Mucosa of gallbladder (tissue), 1 donor: Measurements from ENCODE around the gene PKD2. TPM values are rescaled to one million over a fixed set of nuclear protein-coding genes. Genes with fewer than 3 reads are reported as not detected.

Experiments
- DNase-seq: peaks from one replicate; pipeline ENCODE4 v3.0.0-alpha.2; 2020; ENCODE audit warnings: low spot score
- total RNA-seq: library from RNA; stranded (reverse); gene quantifications from one replicate; pipeline ENCODE4 v1.2.1, GENCODE V29; 2021
- donor health status: DM: no; HTN: no; CAD: no.

The PKD2 gene
- total RNA-seq, 1 donor from 2014 or later = 38.4 TPM

GRCh38 chr4:88027611-88028608 is 20.5 kb downstream of the PKD2 start:
- DNase-seq = no peak

- no peak for DNase-seq
These were observed 21.5 kb downstream of the PKD2 start for GRCh38 chr4:88028946-88029345.

- no peak for DNase-seq
These were observed 22.1 kb downstream of the PKD2 start for GRCh38 chr4:88029556-88029955.

GRCh38 chr4:88030565-88031310 is 23.3 kb downstream of the PKD2 start:
- DNase-seq = no peak

- peak; percentile 58 for DNase-seq
These were observed 25.9 kb downstream of the PKD2 start for GRCh38 chr4:88033309-88033708.

GRCh38 chr4:88035292-88035691 is 27.9 kb downstream of the PKD2 start:
- no peak for DNase-seq

- DNase-seq = no peak
These were observed 30.0 kb downstream of the PKD2 start for GRCh38 chr4:88037447-88037846.

- DNase-seq = no peak
These were observed 30.5 kb downstream of the PKD2 start for GRCh38 chr4:88037936-88038335.

- DNase-seq = no peak
These were observed 33.3 kb downstream of the PKD2 start for GRCh38 chr4:88040707-88041106.

- no peak for DNase-seq
These were observed 34.2 kb downstream of the PKD2 start for GRCh38 chr4:88041626-88042025.

GRCh38 chr4:88043001-88043400 is 35.6 kb downstream of the PKD2 start:
- no peak for DNase-seq

- no peak for DNase-seq
These were observed 36.3 kb downstream of the PKD2 start for GRCh38 chr4:88043586-88044340.

GRCh38 chr4:88045021-88045420 is 37.6 kb downstream of the PKD2 start:
- no peak for DNase-seq

- DNase-seq = no peak
These were observed 46.8 kb downstream of the PKD2 start for GRCh38 chr4:88054229-88054628.

GRCh38 chr4:88054901-88055300 is 47.5 kb downstream of the PKD2 start:
- DNase-seq = peak; percentile 63

- DNase-seq = no peak
These were observed 50.9 kb downstream of the PKD2 start for GRCh38 chr4:88058295-88058694.

- DNase-seq = no peak
These were observed 52.3 kb downstream of the PKD2 start for GRCh38 chr4:88059766-88060165.

- DNase-seq = no peak
These were observed 53.0 kb downstream of the PKD2 start for GRCh38 chr4:88060431-88060830.

GRCh38 chr4:88062311-88062710 is 54.9 kb downstream of the PKD2 start:
- no peak for DNase-seq

- DNase-seq = peak; percentile 14
These were observed 55.4 kb downstream of the PKD2 start for GRCh38 chr4:88062843-88063242.

- no peak for DNase-seq
These were observed 56.3 kb downstream of the PKD2 start for GRCh38 chr4:88063634-88064296.
